Neuronal stem cell (in vitro differentiated cells): ENCODE data around the gene RASSF3.

Experiments
- DNase-seq: peaks from one replicate; pipeline ENCODE4 v3.0.0-alpha.2; 2013; ENCODE audit warnings: low spot score
- H2AFZ ChIP-seq: one replicate; pipeline ENCODE4 v1.6.1; 2013; ENCODE audit warnings: mild to moderate bottlenecking, low read length, inconsistent platforms
- H2AK5ac ChIP-seq: 2 replicates; pipeline ENCODE4 v1.6.1; 2013; ENCODE audit warnings: low read depth, mild to moderate bottlenecking, inconsistent platforms, low read length, moderate library complexity, mixed read lengths
- H2BK120ac ChIP-seq: 2 replicates; pipeline ENCODE4 v1.6.1; 2013; ENCODE audit warnings: low read depth, mild to moderate bottlenecking, inconsistent platforms, low read length, moderate library complexity, mixed read lengths
- H2BK12ac ChIP-seq: one replicate; pipeline ENCODE4 v1.6.1; 2013; ENCODE audit warnings: low read length, inconsistent platforms
- H2BK15ac ChIP-seq: 2 replicates; pipeline ENCODE4 v1.6.1; 2013; ENCODE audit warnings: mild to moderate bottlenecking, low read length, inconsistent platforms, mixed read lengths
- H2BK5ac ChIP-seq: one replicate; pipeline ENCODE4 v1.6.1; 2013; ENCODE audit warnings: inconsistent platforms, mild to moderate bottlenecking, low read length, moderate library complexity
- H3K14ac ChIP-seq: one replicate; pipeline ENCODE4 v1.6.1; 2013; ENCODE audit warnings: low read length, inconsistent platforms
- H3K18ac ChIP-seq: 2 replicates; pipeline ENCODE4 v1.6.1; 2013; ENCODE audit warnings: low read length, inconsistent platforms
- H3K23ac ChIP-seq: 2 replicates; pipeline ENCODE4 v1.6.1; 2013; ENCODE audit warnings: low read depth, mild to moderate bottlenecking, mixed read lengths, low read length, inconsistent platforms; ENCODE audit not compliant: poor library complexity
- H3K27ac ChIP-seq: replicated peaks from 3 replicates; pipeline ENCODE4 v1.5.1; 2013; ENCODE audit warnings: low read length, inconsistent platforms
- H3K27me3 ChIP-seq, 3 experiments: 2 replicates each; pipeline ENCODE4 v1.6.1; 2013; ENCODE audit warnings: low read length in 3 of 3, mild to moderate bottlenecking in 2 of 3, inconsistent platforms in 1 of 3, low read depth in 1 of 3, mixed read lengths in 1 of 3, moderate library complexity in 1 of 3; ENCODE audit not compliant: control insufficient read depth in 3 of 3, insufficient read depth in 3 of 3
- H3K36me3 ChIP-seq, 2 donors: replicated peaks in 1 of 2; 2 replicates each; pipeline ENCODE4 v1.6.1; 2013; ENCODE audit warnings: low read length in 2 of 2; ENCODE audit not compliant: control insufficient read depth in 2 of 2, insufficient read depth in 2 of 2
- H3K4ac ChIP-seq: 2 replicates; pipeline ENCODE4 v1.6.1; 2013; ENCODE audit warnings: inconsistent platforms, mild to moderate bottlenecking, low read length, moderate library complexity
- H3K4me1 ChIP-seq, 2 donors: 1 replicate in 1 of 2; 2 replicates in 1 of 2; pipeline ENCODE4 v1.6.1; 2013; ENCODE audit warnings: low read length in 2 of 2, low read depth in 1 of 2; ENCODE audit not compliant: control insufficient read depth in 2 of 2, insufficient read depth in 1 of 2
- H3K4me2 ChIP-seq: one replicate; pipeline ENCODE4 v1.6.1; 2013; ENCODE audit warnings: mild to moderate bottlenecking, low read length, inconsistent platforms; ENCODE audit not compliant: insufficient read depth, poor library complexity, severe bottlenecking
- H3K4me3 ChIP-seq, 2 donors: 2 replicates each; pipeline ENCODE4 v1.5.1; 2013; ENCODE audit warnings: low read length in 2 of 2, mild to moderate bottlenecking in 2 of 2, inconsistent platforms in 1 of 2, moderate library complexity in 1 of 2
- H3K79me1 ChIP-seq: one replicate; pipeline ENCODE4 v1.6.1; 2013; ENCODE audit warnings: low read depth, mild to moderate bottlenecking, inconsistent platforms, low read length, moderate library complexity
- H3K9ac ChIP-seq: one replicate; pipeline ENCODE4 v1.6.1; 2013; ENCODE audit warnings: mild to moderate bottlenecking, low read depth, low read length, inconsistent platforms; ENCODE audit not compliant: poor library complexity
- H3K9me3 ChIP-seq, 2 donors: replicated peaks in 1 of 2; 2 replicates each; pipeline versions ENCODE3 to v1.6.1; 2013; ENCODE audit warnings: low read length in 2 of 2, mild to moderate bottlenecking in 2 of 2, inconsistent platforms in 1 of 2, low read depth in 1 of 2, mixed read lengths in 1 of 2, moderate library complexity in 1 of 2; ENCODE audit not compliant: control insufficient read depth in 2 of 2, insufficient read depth in 1 of 2
- H4K8ac ChIP-seq: one replicate; pipeline ENCODE4 v1.6.1; 2013; ENCODE audit warnings: low read depth, mild to moderate bottlenecking, inconsistent platforms, low read length, moderate library complexity
- H4K91ac ChIP-seq: one replicate; pipeline ENCODE4 v1.6.1; 2013; ENCODE audit warnings: low read length, low read depth, mild to moderate bottlenecking, inconsistent platforms; ENCODE audit not compliant: poor library complexity
- WGBS, 2 donors: extraction: QIAGEN DNeasy Blood & Tissue Kit; methylation state at CpG; one replicate each; pipeline ENCODE4 v1.1.7; 2013; ENCODE audit warnings: missing lambda C conversion rate in 2 of 2, mixed read lengths in 1 of 2; ENCODE audit not compliant: insufficient read length in 2 of 2, insufficient replicate concordance in 1 of 2; ENCODE audit errors: extremely low coverage in 2 of 2; 5-methylcytosine and 5-hydroxymethylcytosine counted together

Gene RASSF3

GRCh38 chr12:64678835-64679234 lies 68.5 kb downstream of the RASSF3 start:
- Histone ChIP-seq H3K23ac (no peak overlapping the region), H2BK120ac (no peak overlapping the region), H3K18ac (no peak overlapping the region), H3K9me3 (no peaks in the 10 kb centered on the region), H3K14ac (no peak overlapping the region), H2BK15ac (no peak overlapping the region), H3K4me2 (no peak overlapping the region), H2BK12ac (no peak overlapping the region), H3K36me3 (no peaks in the 10 kb centered on the region), H3K27ac (no peak overlapping the region), H3K4ac (no peak overlapping the region), H3K27me3 (no peaks in the 10 kb centered on the region), H4K91ac (no peak overlapping the region), H3K9ac (no peak overlapping the region), H3K79me1 (peaks cover 3% of the 10 kb centered on the region), H3K4me1 (peaks cover 0 to 16% of the 10 kb centered on the region in 2 donors), H2AK5ac (no peak overlapping the region), H3K4me3 (no peak overlapping the region), H2AFZ (no peak overlapping the region), H2BK5ac (no peak overlapping the region), H4K8ac (no peak overlapping the region)
- no peak for DNase-seq
- WGBS, 2 donors, result no CpG with 5 or more reads among the region's 5 CpGs

- H3K14ac ChIP-seq, result no peak overlapping the region
- no peak overlapping the region for H2BK15ac ChIP-seq
- no peak overlapping the region for H4K91ac ChIP-seq
- H2BK12ac ChIP-seq, result no peak overlapping the region
- peaks cover 0 to 12% of the 10 kb centered on the region in 2 donors for H3K4me1 ChIP-seq
- peak overlapping the region; percentile 16 for H3K18ac ChIP-seq
- H3K9ac ChIP-seq, result no peak overlapping the region
- H3K27ac ChIP-seq, result no peak overlapping the region
- H2AFZ ChIP-seq, result no peak overlapping the region
- H3K4me2 ChIP-seq, result no peak overlapping the region
- H3K4me3 ChIP-seq, result no peak overlapping the region
- H2BK5ac ChIP-seq, result no peak overlapping the region
- H3K4ac ChIP-seq, result no peak overlapping the region
- WGBS, 2 donors, result no CpG with 5 or more reads among the region's 9 CpGs
- H3K23ac ChIP-seq, result no peak overlapping the region
- H3K36me3 ChIP-seq, result peaks cover 0 to under 1% of the 10 kb centered on the region in 2 donors
- H3K9me3 ChIP-seq, result no peaks in the 10 kb centered on the region
- no peak overlapping the region for H4K8ac ChIP-seq
- H3K27me3 ChIP-seq, result no peaks in the 10 kb centered on the region
- no peak overlapping the region for H2AK5ac ChIP-seq
- H3K79me1 ChIP-seq, result peaks cover 1% of the 10 kb centered on the region
- no peak for DNase-seq
- H2BK120ac ChIP-seq, result no peak overlapping the region
These were observed 69.2 kb downstream of the RASSF3 start for GRCh38 chr12:64679487-64680001.

- Histone ChIP-seq H2BK15ac (no peak overlapping the region), H4K91ac (no peak overlapping the region), H3K18ac (no peak overlapping the region), H3K4ac (no peak overlapping the region), H3K14ac (no peak overlapping the region), H3K27ac (no peak overlapping the region), H3K4me3 (no peak overlapping the region), H3K4me2 (no peak overlapping the region), H2AFZ (no peak overlapping the region), H2BK5ac (no peak overlapping the region), H2BK12ac (no peak overlapping the region), H3K27me3 (no peaks in the 10 kb centered on the region), H3K23ac (no peak overlapping the region), H3K36me3 (peaks cover 0 to 7% of the 10 kb centered on the region in 2 donors), H3K4me1 (peaks cover 0 to 10% of the 10 kb centered on the region in 2 donors), H3K79me1 (no peaks in the 10 kb centered on the region), H3K9ac (no peak overlapping the region), H3K9me3 (no peaks in the 10 kb centered on the region), H2AK5ac (no peak overlapping the region), H2BK120ac (no peak overlapping the region), H4K8ac (no peak overlapping the region)
- WGBS, 2 donors, result no CpG with 5 or more reads among the region's 4 CpGs
- DNase-seq, result no peak
These were observed 69.9 kb downstream of the RASSF3 start for GRCh38 chr12:64680235-64680634.

- H4K8ac ChIP-seq, result no peak overlapping the region
- H2AK5ac ChIP-seq, result no peak overlapping the region
- DNase-seq, result no peak
- no peak overlapping the region for H3K23ac ChIP-seq
- no peak overlapping the region for H2BK120ac ChIP-seq
- H2BK15ac ChIP-seq, result no peak overlapping the region
- no peak overlapping the region for H2BK12ac ChIP-seq
- H3K18ac ChIP-seq, result no peak overlapping the region
- no peaks in the 10 kb centered on the region for H3K79me1 ChIP-seq
- peaks cover 0 to 7% of the 10 kb centered on the region in 2 donors for H3K4me1 ChIP-seq
- no peak overlapping the region for H3K9ac ChIP-seq
- H3K36me3 ChIP-seq, result peaks cover 3 to 15% of the 10 kb centered on the region in 2 donors
- no peak overlapping the region for H3K14ac ChIP-seq
- H3K4ac ChIP-seq, result no peak overlapping the region
- WGBS, 2 donors, result no CpG with 5 or more reads among the region's 5 CpGs
- H2AFZ ChIP-seq, result no peak overlapping the region
- H3K4me2 ChIP-seq, result no peak overlapping the region
- no peak overlapping the region for H3K4me3 ChIP-seq
- no peak overlapping the region for H2BK5ac ChIP-seq
- H3K9me3 ChIP-seq, result no peaks in the 10 kb centered on the region
- no peak overlapping the region for H3K27ac ChIP-seq
- H4K91ac ChIP-seq, result no peak overlapping the region
- H3K27me3 ChIP-seq, result no peaks in the 10 kb centered on the region
These were observed 71.1 kb downstream of the RASSF3 start for GRCh38 chr12:64681200-64682052.
